ENCODE data around the gene ABCA6. TPM values are rescaled to one million over a fixed set of nuclear protein-coding genes. Genes with fewer than 3 reads are reported as not detected.

Gene ABCA6
- total and polyA plus RNA-seq, 9 of the 15 experiments (the other 6 are each of a cell fraction or from before 2014, with no cell fraction given) = 0.06 to 0.73 (median 0.15) TPM

GRCh38 chr17:69055334-69055733 is 86.4 kb downstream of the ABCA6 start (continued):
- TF ChIP-seq GTF2E2 (tag; IDR thresholded peaks at IDR 0.05) = no peak
- TF ChIP-seq ZNF695 (CRISPR knock-in tag; IDR thresholded peaks at IDR 0.05) = no peak
- TF ChIP-seq ZNF282 (CRISPR knock-in tag; IDR thresholded peaks at IDR 0.05) = no peak

- in situ Hi-C loops (cut with MboI) = no loop called here
- no peak for TF ChIP-seq MEF2A (IDR thresholded peaks at IDR 0.05; ENCODE audit: control insufficient read depth, low read depth, low read length)
- no peak for TF ChIP-seq ARNT (IDR thresholded peaks at IDR 0.05)
- peak; percentile 74 for TF ChIP-seq CEBPB (tag; IDR thresholded peaks at IDR 0.05)
- TF ChIP-seq CEBPG (CRISPR knock-in tag; IDR thresholded peaks at IDR 0.05) = no peak
- TF ChIP-seq CEBPG (tag; conservative IDR thresholded peaks at IDR 0.05 in 1 of 2, IDR thresholded peaks at IDR 0.05 in 1 of 2) = peak in 1 of 2 experiments; percentile 73; a peak in 2 of 4 replicates
- no peak for TF ChIP-seq ZNF764 (CRISPR knock-in tag; IDR thresholded peaks at IDR 0.05; ENCODE audit: low read depth)
- no peak overlapping the region for H3K27ac ChIP-seq (ENCODE audit: extremely low read depth, low read depth, low read length)
These were observed 90.5 kb downstream of the ABCA6 start for GRCh38 chr17:69050999-69051775.

More at GRCh38 chr17:69050999-69051775, 90.5 kb downstream of the ABCA6 start:
- H3K9ac ChIP-seq (ENCODE audit: insufficient read depth in 1 of 2, low read depth in 2 of 2, low read length in 2 of 2) = no peak overlapping the region
- peaks cover 3 to 24% of the 10 kb centered on the region in 2 experiments for H3K4me1 ChIP-seq (replicated peaks in 1 of 2; ENCODE audit: control insufficient read depth in 2 of 2, insufficient read depth in 2 of 2, low read length in 2 of 2)
- ATAC-seq = no peak
- H3K79me2 ChIP-seq (ENCODE audit: control insufficient read depth, insufficient read depth, low read length) = no peaks in the 10 kb centered on the region
- H3K9me3 ChIP-seq (replicated peaks; ENCODE audit: control insufficient read depth, insufficient read depth, low read depth, low read length) = peaks cover 8% of the 10 kb centered on the region; the same call in 1 of the 2 replicates
- intact Hi-C loops (cut with micrococcal nuclease) = no loop called here
- H2AFZ ChIP-seq (ENCODE audit: low read depth, low read length) = no peak overlapping the region
- DNase-seq (ENCODE audit: extremely low read depth in 1 of 4, low spot score in 3 of 4) = no peak
- no peak overlapping the region for H3K4me3 ChIP-seq
- peak; percentile 11 for FAIRE-seq
- ChIA-PET POLR2A (no interaction called here), CTCF (ENCODE audit: low intra/inter-chr PET ratio) (no interaction called here)
- H3K4me2 ChIP-seq (ENCODE audit: insufficient read depth, low read length) = no peak overlapping the region
- 95% methylated on average over 5 of the region's 5 CpGs for whole genome bisulfite sequencing (ENCODE audit: insufficient coverage, low coverage, missing lambda C conversion rate)
- no peaks in the 10 kb centered on the region for H4K20me1 ChIP-seq (replicated peaks; ENCODE audit: control insufficient read depth, insufficient read depth, low read length)
- no peaks in the 10 kb centered on the region for H3K9me1 ChIP-seq (ENCODE audit: control insufficient read depth, insufficient read depth, low read length)
- BruUV-seq (replicated peaks) = no TSS peak
- H3K27me3 ChIP-seq (ENCODE audit: control insufficient read depth in 2 of 2, insufficient read depth in 2 of 2, low read length in 2 of 2) = no peaks in the 10 kb centered on the region
- H3K36me3 ChIP-seq (ENCODE audit: control insufficient read depth, insufficient read depth, low read length) = no peaks in the 10 kb centered on the region

Data from K562 (cell line).